CD14-positive monocyte (primary cell): Measurements from ENCODE around the gene TRRAP. TPM values are rescaled to one million over a fixed set of nuclear protein-coding genes. Genes with fewer than 3 reads are reported as not detected.

Experiments
- DNase-seq, 3 donors: peaks; one replicate each; pipeline ENCODE4 v3.0.0-alpha.2; 2011 to 2022
- H2AFZ ChIP-seq: 2 replicates; pipeline ENCODE4 v1.6.0; 2012; ENCODE audit warnings: mild to moderate bottlenecking, low read depth, low read length, inconsistent platforms; ENCODE audit not compliant: insufficient read depth, poor library complexity, severe bottlenecking
- H3K27ac ChIP-seq, 2 donors: 1 replicate in 1 of 2; 2 replicates in 1 of 2; pipeline ENCODE4 v1.5.1; 2012 to 2013; ENCODE audit warnings: low read length in 2 of 2, control low read depth in 1 of 2, inconsistent platforms in 1 of 2, low read depth in 1 of 2, mild to moderate bottlenecking in 1 of 2
- H3K27me3 ChIP-seq, 2 donors: one replicate each; pipeline versions ENCODE4 v1.6.0 to v1.6.1; 2011 to 2013; ENCODE audit warnings: low read length in 2 of 2; ENCODE audit not compliant: control insufficient read depth in 2 of 2, insufficient read depth in 2 of 2
- H3K36me3 ChIP-seq, 2 donors: replicated peaks in 1 of 2; 1 replicate in 1 of 2; 2 replicates in 1 of 2; pipeline versions ENCODE4 v1.5.1 to v1.6.1; 2012 to 2013; ENCODE audit warnings: low read length in 2 of 2, control low read depth in 1 of 2, inconsistent platforms in 1 of 2, mild to moderate bottlenecking in 1 of 2; ENCODE audit not compliant: insufficient read depth in 2 of 2, control insufficient read depth in 1 of 2
- H3K4me1 ChIP-seq, 2 donors: 1 replicate in 1 of 2; 2 replicates in 1 of 2; pipeline versions ENCODE4 v1.5.1 to v1.6.1; 2012 to 2013; ENCODE audit warnings: low read length in 2 of 2, control low read depth in 1 of 2, inconsistent platforms in 1 of 2, mild to moderate bottlenecking in 1 of 2, moderate library complexity in 1 of 2; ENCODE audit not compliant: insufficient read depth in 2 of 2, control insufficient read depth in 1 of 2
- H3K4me2 ChIP-seq: replicated peaks from 2 replicates; pipeline ENCODE3; 2012; ENCODE audit warnings: low read length, moderate library complexity, mild to moderate bottlenecking; ENCODE audit not compliant: poor library complexity, severe bottlenecking; ENCODE audit errors: extremely low read depth
- H3K4me3 ChIP-seq, 3 experiments: fragments of 200-600 bp in 1 of 3; sonication (generic) in 1 of 3; replicated peaks in 1 of 3; 1 replicate in 2 of 3; 2 replicates in 1 of 3; pipeline ENCODE4 v1.5.1; 2011 to 2013; ENCODE audit warnings: low read length in 3 of 3, mild to moderate bottlenecking in 3 of 3, control low read depth in 2 of 3, low read depth in 2 of 3, inconsistent platforms in 1 of 3, moderate library complexity in 1 of 3
- H3K79me2 ChIP-seq: 2 replicates; pipeline ENCODE4 v1.6.0; 2012; ENCODE audit warnings: mild to moderate bottlenecking, control low read depth, inconsistent platforms, low read length, moderate library complexity; ENCODE audit not compliant: insufficient read depth
- H3K9ac ChIP-seq: 2 replicates; pipeline ENCODE4 v1.6.0; 2017; ENCODE audit warnings: low read length, mild to moderate bottlenecking; ENCODE audit not compliant: insufficient read depth, poor library complexity, severe bottlenecking
- H3K9me3 ChIP-seq, 2 donors: replicated peaks in 1 of 2; 1 replicate in 1 of 2; 2 replicates in 1 of 2; pipeline versions ENCODE4 v1.5.1 to v1.6.1; 2012 to 2013; ENCODE audit warnings: low read length in 2 of 2, control low read depth in 1 of 2; ENCODE audit not compliant: control insufficient read depth in 1 of 2, insufficient read depth in 1 of 2
- H4K20me1 ChIP-seq: 2 replicates; pipeline ENCODE4 v1.6.0; 2012; ENCODE audit warnings: mild to moderate bottlenecking, low read length, control low read depth, moderate library complexity; ENCODE audit not compliant: insufficient read depth
- H3K27ac Mint-ChIP-seq, 7 donors: one replicate each; pipeline ENCODE4 v1.8.0; 2020; ENCODE audit warnings: mild to moderate bottlenecking in 7 of 7, mixed read lengths in 7 of 7, moderate library complexity in 6 of 7, inconsistent platforms in 2 of 7
- H3K27me3 Mint-ChIP-seq, 3 donors: one replicate each; pipeline ENCODE4 v1.8.0; 2021 to 2022; ENCODE audit warnings: low read depth in 3 of 3, mild to moderate bottlenecking in 3 of 3, mixed read lengths in 3 of 3, moderate library complexity in 3 of 3, inconsistent platforms in 1 of 3
- H3K36me3 Mint-ChIP-seq, 2 donors: one replicate each; pipeline ENCODE4 v1.8.0; 2020; ENCODE audit warnings: mixed read lengths in 2 of 2, inconsistent platforms in 1 of 2, mild to moderate bottlenecking in 1 of 2
- H3K4me1 Mint-ChIP-seq: one replicate; pipeline ENCODE4 v1.8.0; 2020; ENCODE audit warnings: mild to moderate bottlenecking, mixed read lengths
- H3K4me3 Mint-ChIP-seq, 2 donors: one replicate each; pipeline ENCODE4 v1.8.0; 2020; ENCODE audit warnings: mild to moderate bottlenecking in 2 of 2, mixed read lengths in 2 of 2, moderate library complexity in 1 of 2
- H3K9me3 Mint-ChIP-seq, 7 donors: one replicate each; pipeline ENCODE4 v1.8.0; 2020 to 2022; ENCODE audit warnings: mixed read lengths in 7 of 7, mild to moderate bottlenecking in 6 of 7, moderate library complexity in 6 of 7, inconsistent platforms in 2 of 7
- WGBS: methylation state at CpG from one replicate; pipeline ENCODE4 v1.1.5; 2013; ENCODE audit warnings: missing lambda C conversion rate; ENCODE audit not compliant: insufficient coverage; 5-methylcytosine and 5-hydroxymethylcytosine counted together
- intact Hi-C, 2 donors: fragments of 100-400 bp; cut with micrococcal nuclease; formaldehyde crosslinking; loops; one replicate each; pipeline versions ENCODE4 v1.15.0 to v1.15.1; 2023
- polyA plus RNA-seq, 3 donors: library from polyadenylated mRNA; depleted of rRNA in 1 of 3; unstranded in 2 of 3; stranded (reverse) in 1 of 3; fragments of 300-500 nt in 2 of 3; fragments of >200 nt in 1 of 3; fragmentation: Illumina TruSeq in 2 of 3; gene quantifications; 1 replicate in 2 of 3; 2 replicates in 1 of 3; pipeline ENCODE4 v1.2.3, GENCODE V29; 2012 to 2021
- TF ChIP-seq, protein P1 (sequence below): fragments of 200-600 bp; IDR thresholded peaks from one replicate; pipeline ENCODE4 v1.8.0; 2022; ENCODE audit warnings: antibody characterized with exemption, mild to moderate bottlenecking

Gene TRRAP
- polyA plus RNA-seq, 3 donors, result 0.67 to 12.2 (median 1.2) TPM

DNA sequence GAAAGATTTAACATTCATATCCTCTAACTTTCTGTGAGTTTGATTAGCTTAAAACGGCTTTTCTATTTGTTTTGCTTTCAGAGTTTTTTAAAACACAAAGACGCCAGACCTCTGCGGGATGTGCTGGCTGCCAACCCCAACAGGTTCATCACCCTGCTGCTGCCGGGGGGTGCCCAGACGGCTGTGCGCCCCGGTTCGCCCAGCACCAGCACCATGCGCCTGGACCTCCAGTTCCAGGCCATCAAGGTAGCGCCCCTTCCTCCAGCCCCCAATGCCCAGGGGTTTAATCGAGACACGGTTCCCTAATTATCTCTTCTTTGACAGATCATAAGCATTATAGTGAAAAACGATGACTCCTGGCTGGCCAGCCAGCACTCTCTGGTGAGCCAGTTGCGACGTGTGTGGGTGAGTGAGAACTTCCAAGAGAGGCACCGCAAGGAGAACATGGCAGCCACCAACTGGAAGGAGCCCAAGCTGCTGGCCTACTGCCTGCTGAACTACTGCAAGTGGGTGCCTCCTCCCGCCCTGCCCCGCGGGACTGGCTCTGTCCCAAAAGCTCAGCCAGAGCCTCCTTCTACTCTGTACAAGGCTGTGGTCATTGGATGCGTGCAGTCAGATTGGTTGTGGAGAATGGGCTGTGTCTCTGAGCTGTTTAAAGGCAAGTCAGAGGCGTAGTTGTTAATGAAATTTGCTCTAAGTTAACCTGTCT lies 71.2 kb downstream of the TRRAP start:
- H3K4me1 ChIP-seq, result no peaks in the 10 kb centered on the region
- Mint-ChIP-seq H3K4me1 (no peaks in the 10 kb centered on the region), H3K36me3 (peaks cover 91 to 100% of the 10 kb centered on the region in 2 donors), H3K9me3 (no peaks in the 10 kb centered on the region), H3K27me3 (no peaks in the 10 kb centered on the region), H3K4me3 (no peak overlapping the region), H3K27ac (no peak overlapping the region)
- no peak overlapping the region for H2AFZ ChIP-seq
- no peak overlapping the region for H3K9ac ChIP-seq
- no peaks in the 10 kb centered on the region for H3K79me2 ChIP-seq
- H3K36me3 ChIP-seq, result peaks cover 93 to 100% of the 10 kb centered on the region in 2 donors
- H3K4me2 ChIP-seq, result no peak overlapping the region
- no peaks in the 10 kb centered on the region for H3K9me3 ChIP-seq
- WGBS, result 96% methylated on average over 12 of the region's 21 CpGs
- no peak overlapping the region for H3K4me3 ChIP-seq
- intact Hi-C loops, result no loop called here
- no peak for DNase-seq
- TF ChIP-seq, protein P1, sequence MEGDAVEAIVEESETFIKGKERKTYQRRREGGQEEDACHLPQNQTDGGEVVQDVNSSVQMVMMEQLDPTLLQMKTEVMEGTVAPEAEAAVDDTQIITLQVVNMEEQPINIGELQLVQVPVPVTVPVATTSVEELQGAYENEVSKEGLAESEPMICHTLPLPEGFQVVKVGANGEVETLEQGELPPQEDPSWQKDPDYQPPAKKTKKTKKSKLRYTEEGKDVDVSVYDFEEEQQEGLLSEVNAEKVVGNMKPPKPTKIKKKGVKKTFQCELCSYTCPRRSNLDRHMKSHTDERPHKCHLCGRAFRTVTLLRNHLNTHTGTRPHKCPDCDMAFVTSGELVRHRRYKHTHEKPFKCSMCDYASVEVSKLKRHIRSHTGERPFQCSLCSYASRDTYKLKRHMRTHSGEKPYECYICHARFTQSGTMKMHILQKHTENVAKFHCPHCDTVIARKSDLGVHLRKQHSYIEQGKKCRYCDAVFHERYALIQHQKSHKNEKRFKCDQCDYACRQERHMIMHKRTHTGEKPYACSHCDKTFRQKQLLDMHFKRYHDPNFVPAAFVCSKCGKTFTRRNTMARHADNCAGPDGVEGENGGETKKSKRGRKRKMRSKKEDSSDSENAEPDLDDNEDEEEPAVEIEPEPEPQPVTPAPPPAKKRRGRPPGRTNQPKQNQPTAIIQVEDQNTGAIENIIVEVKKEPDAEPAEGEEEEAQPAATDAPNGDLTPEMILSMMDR, result no peak
- no peaks in the 10 kb centered on the region for H3K27me3 ChIP-seq
- H4K20me1 ChIP-seq, result no peaks in the 10 kb centered on the region
- H3K27ac ChIP-seq, result no peak overlapping the region

GRCh38 chr7:98955992-98956391 lies 77.7 kb downstream of the TRRAP start:
- no peaks in the 10 kb centered on the region for H3K4me1 Mint-ChIP-seq
- H3K4me3 ChIP-seq, result no peak overlapping the region
- no peaks in the 10 kb centered on the region for H4K20me1 ChIP-seq
- DNase-seq, result no peak
- peaks cover 0 to 2% (median 0%) of the 10 kb centered on the region in 7 donors for H3K9me3 Mint-ChIP-seq
- H3K27me3 ChIP-seq, result no peaks in the 10 kb centered on the region
- H3K4me3 Mint-ChIP-seq, result no peak overlapping the region
- no peaks in the 10 kb centered on the region for H3K9me3 ChIP-seq
- no peaks in the 10 kb centered on the region for H3K4me1 ChIP-seq
- H3K36me3 ChIP-seq, result peaks cover 95 to 98% of the 10 kb centered on the region in 2 donors
- intact Hi-C loops, result loop anchor here in 1 of 2 donors (5.0 kb wide), 1 partner anchor 34 kb away; no protein-coding TSS in a partner anchor
- H3K36me3 Mint-ChIP-seq, result peaks cover 93 to 96% of the 10 kb centered on the region in 2 donors
- no peak overlapping the region for H3K9ac ChIP-seq
- WGBS, result over 99% methylated on average over 18 of the region's 19 CpGs
- no peak overlapping the region for H3K27ac ChIP-seq
- H3K27me3 Mint-ChIP-seq, result no peaks in the 10 kb centered on the region
- no peak overlapping the region for H3K27ac Mint-ChIP-seq
- TF ChIP-seq, protein P1, result no peak
- no peaks in the 10 kb centered on the region for H3K79me2 ChIP-seq
- no peak overlapping the region for H3K4me2 ChIP-seq
- no peak overlapping the region for H2AFZ ChIP-seq
